ENCODE results near the gene PDS5B. TPM values are rescaled to one million over a fixed set of nuclear protein-coding genes. Genes with fewer than 3 reads are reported as not detected.

The PDS5B gene
- total RNA-seq, 1 experiment from 2014 or later: 18.0 TPM

DNA sequence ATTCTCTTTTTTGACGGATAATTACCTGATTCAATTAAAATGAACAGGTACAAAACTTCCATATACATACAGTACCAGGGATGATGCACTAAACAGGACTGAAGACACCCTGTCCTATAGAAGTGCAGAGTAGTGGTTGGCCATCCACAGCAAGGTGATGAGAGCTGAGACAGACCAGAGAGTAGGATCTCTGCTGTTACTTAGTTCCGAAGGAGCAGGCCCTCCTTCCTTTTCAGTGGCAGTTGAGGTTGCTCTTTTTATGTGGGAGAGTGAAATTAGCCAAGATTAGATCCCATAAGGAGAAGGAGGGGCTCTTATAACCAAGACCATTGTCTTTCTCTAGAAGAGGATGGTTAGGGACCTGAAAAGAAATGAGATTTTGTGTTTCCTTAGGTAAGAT is 4.0 kb downstream of the PDS5B start:
- no peak for DNase-seq (ENCODE audit: low spot score)

DNA sequence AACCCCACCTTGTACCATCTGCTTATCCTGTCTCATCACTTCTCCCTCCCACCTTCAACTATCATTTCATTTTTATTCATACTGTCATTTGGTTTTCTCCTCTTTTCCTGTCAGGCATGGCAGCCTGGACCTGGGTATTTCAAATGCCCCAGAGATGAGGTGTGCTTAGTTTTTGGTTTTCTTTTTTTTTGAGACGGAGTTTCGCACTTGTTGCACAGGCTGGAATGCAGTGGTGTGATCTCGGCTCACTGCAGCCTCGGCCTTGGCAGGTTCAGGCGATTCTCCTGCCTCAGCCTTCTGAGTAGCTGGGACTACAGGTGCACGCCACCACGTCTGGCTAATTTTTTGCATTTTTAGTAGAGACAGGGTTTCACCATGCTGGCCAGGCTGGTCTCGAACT is 5.8 kb downstream of the PDS5B start:
- no peak for DNase-seq (ENCODE audit: low spot score)

DNA sequence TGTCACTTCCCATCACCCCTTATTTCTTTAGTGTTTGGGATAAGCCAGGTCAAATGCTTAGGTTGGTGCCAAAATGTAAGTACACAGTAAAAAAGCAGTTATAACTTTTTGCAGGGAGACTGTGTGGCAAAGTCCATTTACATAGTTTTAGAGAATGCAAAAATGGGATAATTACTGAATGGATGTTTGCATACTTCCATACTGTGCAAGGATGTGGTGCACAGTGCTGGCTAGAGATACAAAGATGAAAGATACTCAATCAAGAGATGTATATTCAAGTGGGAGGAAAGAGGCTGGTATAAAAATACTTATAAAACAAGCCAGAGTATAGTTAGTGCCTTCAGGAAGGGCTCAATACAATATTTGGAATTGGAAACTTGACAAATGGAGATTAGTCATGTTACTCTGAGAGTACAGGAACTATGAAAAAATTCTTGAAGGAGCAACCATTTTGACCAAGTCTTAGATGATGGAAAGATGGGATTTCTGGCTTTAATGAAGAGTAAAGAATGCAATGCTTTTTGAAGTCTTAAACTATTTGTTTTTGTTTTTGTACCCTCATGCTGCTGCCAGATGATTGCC is 8.0 kb downstream of the PDS5B start:
- no peak for DNase-seq (ENCODE audit: low spot score)

DNA sequence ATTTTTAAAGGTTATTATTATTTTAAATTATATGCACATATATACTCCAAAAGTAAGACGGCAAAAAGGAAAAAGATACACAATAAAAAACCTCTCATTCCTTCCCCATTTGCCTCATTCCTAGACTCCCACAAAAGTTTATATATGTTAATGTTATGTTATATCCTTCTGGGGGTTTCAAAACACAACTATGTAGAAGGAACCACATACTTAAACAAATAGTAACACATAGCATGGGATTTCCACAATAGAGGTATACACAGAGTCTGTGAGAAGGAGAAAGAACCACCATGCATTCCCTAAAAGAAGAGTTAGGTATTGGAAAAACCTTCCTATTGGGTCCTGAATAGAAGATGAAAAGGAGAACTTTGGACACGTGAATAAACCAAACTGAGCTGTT is 9.1 kb downstream of the PDS5B start:
- DNase-seq (ENCODE audit: low spot score): no peak

DNA sequence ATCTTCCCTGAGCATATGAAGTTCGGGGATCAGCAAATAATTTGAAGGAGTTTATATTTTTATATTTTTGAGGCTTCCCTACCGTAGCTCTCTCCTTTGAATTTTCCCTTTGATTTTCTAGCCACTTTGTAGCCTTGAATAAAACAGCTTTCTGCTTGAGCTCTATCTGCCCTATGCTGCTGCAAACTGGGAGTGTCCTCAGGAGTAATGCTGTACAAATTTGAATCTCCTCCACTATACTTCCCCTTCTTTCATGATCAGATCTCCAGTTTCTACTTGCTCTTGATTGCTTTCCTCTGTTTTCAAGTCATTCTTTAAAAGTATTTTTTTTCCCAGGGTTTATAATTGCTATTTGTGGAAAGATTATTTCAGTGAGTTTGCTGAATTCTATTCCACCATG is 14.6 kb downstream of the PDS5B start:
- DNase-seq (ENCODE audit: low spot score): no peak

DNA sequence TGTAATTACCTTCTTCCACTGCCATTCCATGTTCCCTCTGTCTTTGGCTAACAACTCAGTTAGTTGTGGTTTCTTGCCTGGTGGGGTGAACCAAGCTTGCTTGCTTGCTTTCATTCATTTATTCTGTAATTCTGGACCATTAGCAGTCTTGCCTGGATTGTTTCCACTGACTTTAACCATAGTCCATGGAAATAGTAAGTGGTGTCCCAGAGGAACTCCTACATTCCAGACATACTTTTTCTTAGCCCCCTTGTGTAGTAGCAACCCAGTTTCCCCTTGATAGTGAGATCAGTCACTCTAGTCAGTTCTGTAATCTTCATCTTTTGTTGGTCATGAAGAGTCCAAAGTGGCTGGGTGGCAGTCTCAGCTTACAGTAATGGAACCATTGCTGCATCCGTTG is 23.2 kb downstream of the PDS5B start:
- DNase-seq (ENCODE audit: low spot score): no peak

DNA sequence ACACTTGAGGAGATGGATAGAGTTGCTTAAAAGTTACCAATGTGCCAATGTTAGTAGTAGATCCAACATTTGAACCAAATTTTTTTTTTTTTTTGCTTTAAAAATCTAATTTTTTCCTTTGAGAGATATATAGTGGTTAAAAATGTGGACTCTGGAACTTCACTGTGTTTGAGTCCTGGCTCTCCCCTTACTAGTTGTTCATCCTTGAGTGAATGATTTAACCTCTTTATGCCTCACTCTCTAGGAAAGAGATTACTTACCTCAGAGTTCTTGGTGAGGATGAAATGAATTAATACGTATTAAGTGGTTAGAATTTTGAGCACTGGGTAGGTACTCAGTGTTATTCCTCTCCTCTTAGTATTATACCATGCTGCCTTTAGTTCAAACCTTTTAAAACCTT is 24.3 kb downstream of the PDS5B start:
- no peak for DNase-seq (ENCODE audit: low spot score)

DNA sequence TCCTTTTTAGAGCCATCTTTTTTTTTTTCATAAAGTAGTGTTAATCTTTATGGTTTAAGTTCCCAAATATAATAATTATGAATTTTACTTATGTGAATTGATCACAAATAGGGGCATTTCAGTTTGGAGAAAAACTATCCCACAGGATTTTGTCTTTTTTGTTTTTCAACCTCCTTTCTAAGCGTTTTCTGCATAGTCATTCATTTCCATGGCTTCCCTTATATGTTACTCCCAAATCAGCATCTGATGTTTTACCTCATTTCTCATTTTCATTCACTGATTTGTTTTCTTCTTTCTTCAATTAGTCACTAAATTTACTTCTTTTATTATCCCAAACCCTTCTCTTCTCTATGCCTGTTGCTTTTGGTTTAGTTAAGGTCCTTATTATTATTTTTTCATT is 24.7 kb downstream of the PDS5B start:
- no peak for DNase-seq (ENCODE audit: low spot score)

DNA sequence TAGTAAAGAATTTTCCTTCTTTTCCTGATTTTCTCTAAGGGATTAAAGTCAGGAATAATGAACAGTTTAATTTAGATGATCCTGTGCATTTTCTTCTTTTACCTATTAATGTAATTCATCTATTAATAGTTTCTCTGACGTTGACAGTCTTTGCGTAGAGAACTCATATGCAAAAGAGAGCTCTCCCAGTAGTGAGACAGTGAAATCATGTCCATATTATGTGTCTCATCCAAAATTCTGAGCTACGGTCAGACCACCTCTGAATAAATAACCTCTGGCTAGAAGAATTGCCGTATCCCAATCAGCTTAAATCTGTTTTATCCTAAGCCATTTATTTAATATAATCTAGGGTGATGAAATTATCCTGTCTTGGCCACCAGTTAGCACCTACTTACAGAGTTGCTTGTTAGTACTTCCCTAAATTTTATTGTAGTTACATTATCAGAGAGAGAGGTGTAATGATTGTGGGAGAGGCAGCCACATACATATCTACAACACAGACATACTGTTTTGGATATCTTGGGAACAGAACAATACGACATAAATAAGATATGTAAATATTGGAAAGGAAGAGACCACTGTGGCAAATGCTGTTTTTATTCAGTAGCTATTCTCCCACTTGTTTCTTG is 30.7 kb downstream of the PDS5B start:
- DNase-seq (ENCODE audit: low spot score): no peak

DNA sequence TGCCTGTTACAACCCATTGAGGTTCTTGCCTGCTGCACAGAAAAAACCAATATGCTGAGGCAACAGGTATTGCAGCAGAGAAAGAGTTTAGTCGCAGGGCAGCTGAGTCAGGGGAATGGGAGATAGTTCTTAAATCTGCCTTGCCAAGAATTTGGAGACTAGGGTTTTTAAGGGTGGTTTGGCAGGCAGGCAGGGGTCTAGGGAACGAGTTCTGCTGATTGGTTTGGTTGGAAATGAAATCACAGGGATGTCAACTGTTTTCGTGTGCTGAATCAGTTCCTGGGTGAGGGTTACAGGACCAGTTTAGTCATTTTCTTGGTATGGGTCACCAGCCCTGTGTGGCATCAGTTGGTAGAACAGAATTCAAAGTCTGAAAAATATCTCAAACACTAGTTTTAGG is 36.6 kb downstream of the PDS5B start:
- DNase-seq (ENCODE audit: low spot score): no peak

DNA sequence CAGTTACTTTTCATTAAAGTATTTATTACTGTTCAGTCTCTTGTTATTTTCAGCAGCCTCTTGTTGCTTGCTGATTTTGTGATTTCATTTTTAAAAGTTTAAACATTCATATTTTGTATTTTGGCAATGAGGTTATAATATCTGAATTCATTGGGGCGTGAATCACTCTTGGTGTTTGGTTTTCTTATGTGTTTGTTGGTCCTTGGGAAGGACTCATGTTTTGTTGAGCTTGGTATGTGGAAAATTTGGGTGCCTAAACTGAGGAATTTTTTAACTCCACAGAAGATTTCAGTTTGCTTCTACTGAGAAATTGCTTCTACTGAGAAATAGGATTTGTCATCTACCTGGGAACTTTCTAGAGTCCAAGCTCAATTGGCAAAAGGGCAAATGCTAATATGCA is 38.2 kb downstream of the PDS5B start:
- DNase-seq (ENCODE audit: low spot score): no peak

DNA sequence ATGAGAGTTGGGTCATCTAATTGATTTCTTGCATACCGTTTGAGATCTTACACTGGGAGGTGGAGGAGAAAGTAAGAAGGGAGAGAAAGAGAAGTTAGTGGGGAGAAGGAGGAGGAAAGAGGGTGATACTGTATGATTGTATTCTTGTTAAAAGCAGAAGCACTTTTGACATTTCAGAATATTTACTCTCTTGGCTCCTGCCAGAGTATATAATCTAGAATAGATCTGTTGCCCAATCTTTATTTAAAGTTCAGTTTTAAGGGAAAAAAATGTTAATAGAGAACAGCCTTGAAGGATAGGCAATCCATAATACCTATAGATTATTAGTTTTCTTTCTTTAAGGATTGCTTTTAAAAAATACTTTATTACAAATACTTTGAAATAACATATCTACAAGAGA is 41.5 kb downstream of the PDS5B start:
- no peak for DNase-seq (ENCODE audit: low spot score)

DNA sequence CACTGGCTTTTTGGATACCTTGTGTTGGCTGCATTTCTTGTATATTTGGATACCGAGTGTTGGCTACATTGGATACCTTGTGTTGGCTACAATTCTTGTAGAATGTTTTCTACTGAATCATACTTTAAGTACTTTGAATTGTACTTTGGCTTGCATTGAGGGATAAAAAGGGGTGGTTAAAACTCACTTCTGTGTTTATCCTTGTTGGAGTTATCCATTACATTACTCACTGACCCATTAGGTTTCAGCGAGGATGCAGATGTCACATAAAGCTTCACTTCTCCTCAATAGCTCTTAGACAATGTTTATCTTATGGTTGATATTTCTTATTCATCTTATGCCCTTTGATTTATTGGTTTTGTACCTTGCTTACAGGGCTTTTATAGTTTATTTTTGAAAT is 43.1 kb downstream of the PDS5B start:
- DNase-seq (ENCODE audit: low spot score): no peak

DNA sequence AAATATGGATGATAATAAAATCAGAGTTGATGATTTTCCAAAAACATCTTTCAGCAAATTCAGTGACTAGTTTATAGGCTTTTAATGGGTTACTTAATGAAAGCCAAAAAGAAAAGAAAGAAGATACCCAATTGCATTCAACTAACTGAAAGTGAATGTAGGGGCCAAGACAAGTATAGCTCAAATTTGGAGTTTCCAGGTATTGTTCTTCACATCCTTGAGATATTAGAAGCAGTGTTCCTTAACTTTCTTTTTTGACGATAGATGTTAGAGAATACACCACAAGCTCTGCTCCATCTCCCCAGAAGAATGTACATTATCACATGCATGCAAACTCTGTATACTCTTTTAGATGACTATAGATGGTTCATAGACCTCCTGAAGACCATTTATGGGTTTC is 43.6 kb downstream of the PDS5B start:
- DNase-seq (ENCODE audit: low spot score): no peak

DNA sequence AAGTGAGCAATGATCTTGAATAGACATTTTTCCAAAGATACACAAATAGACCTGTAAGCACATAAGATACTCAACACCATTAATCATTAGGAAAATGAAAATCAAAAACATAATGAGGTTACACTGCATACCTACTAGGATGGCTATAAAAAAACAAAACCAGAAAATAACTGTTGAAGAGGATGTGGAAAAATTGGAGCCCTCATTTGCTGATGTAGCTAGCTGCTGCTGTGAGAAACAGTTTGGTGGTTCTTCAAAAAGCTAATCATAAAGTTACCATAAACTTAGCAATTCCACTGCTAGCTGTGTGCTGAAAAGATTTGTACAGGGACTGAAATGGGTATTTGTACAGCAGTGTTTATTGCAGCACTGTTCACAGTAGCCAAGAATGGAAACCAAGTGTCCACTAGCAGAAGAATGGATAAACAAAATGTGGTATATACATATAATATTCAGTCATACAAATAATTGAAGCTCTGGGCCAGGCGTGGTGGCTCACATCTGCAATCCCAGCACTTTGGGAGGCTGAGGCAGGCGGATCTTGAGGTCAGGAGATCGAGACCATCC is 46.2 kb downstream of the PDS5B start:
- DNase-seq (ENCODE audit: low spot score): no peak

DNA sequence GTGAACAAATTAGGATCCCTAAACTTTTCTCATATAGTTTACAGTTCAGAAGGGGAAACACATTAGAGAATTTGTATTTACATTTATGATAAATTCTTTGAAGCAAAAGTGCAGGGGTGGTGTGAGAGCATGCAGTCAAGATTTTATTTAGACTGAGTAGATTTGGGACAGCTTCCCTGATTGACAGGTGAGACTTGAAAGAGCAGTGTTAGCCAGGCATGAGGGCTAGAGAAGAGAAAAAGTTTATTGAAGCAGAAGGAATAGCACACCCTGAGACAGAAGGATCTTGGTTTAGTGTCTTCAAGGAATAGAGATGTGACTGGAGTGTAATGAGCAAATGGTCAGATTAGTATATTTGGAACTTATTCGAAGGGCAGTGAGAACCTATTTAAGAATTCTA is 50.5 kb downstream of the PDS5B start:
- DNase-seq (ENCODE audit: low spot score): no peak

DNA sequence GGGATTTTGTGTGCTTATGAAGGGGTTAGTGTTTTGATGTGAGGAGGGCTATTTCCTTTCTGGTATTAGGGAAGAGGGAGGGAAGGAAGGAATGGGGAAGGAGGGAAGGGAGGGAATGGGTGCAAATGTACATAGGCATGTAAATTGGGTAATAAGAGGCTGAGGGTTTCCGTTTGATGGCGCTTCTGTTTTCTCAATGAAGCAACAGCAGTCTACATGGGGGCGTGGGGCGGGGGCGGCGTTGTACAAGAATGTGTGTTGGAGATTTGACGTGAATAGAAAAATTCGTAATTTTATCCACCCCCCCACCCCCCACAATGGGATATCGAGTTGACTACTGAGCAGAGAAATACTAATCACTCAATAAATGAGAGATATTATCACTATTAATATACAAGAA is 52.5 kb downstream of the PDS5B start:
- no peak for DNase-seq (ENCODE audit: low spot score)

DNA sequence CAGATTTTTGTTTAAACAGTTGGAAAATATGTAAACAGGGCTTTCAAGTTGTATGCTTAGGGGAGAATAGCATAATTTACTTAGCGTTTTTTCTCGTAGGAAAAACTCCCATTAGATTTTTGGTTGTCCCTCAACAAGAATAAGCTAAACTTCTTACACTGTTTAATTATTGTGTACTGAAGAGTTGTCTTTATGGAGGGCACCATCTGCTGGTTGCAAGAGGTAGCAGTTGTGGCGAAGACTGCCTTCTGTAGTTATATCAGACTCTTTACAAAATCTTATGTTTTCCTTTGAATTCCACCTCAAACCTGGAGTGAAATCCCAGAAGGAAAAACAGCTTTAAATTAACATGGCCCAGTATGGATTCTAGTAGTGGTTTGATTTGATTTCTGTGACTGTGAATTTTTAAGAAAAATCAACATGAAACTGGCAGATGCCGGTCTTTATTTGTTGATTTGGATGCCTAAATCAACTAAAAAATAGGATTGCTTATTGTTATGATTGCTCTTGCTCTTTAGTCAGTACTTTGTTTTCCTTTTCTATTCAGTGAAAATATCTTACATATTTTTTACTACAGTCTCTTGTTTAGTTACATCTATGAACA is 53.4 kb downstream of the PDS5B start:
- DNase-seq (ENCODE audit: low spot score): peak; percentile 36

DNA sequence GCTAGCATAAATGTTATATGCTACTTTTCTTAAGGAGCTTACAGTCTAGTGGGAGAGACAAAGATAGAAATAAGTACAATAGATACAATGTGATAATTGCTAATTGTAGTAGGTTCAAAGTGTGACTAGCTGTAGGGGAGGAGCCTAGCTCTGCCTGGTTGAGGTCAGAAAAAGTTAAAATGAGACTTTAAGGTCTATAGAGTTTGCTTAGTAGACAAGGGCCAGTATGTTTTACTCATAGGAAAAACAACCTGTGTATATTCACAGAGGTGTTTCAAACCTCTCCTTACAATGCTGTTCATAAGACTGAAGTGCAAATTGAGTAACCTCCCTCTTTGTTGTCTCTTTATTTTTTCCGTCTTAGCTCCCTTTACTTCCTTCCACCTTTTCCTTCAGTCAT is 56.1 kb downstream of the PDS5B start:
- no peak for DNase-seq (ENCODE audit: low spot score)

DNA sequence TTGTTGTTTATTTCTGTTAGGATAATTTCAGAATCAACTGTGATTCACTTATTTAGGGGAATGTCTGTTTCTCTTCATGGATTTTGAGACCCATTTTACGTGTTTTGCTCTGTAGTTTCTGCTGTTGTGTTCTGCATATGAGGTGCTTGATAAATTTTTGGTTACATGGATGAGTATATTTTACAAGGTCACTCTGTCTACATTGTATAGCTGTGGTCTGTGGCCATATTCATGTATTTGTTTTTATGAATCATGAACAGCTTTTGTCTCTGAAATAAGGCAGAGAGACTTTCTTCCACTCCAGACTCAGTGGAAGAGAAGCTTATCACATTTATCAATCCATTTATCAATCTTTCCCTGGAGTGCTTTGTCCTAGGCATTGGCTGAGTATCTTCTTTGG is 56.6 kb downstream of the PDS5B start:
- no peak for DNase-seq (ENCODE audit: low spot score)

DNA sequence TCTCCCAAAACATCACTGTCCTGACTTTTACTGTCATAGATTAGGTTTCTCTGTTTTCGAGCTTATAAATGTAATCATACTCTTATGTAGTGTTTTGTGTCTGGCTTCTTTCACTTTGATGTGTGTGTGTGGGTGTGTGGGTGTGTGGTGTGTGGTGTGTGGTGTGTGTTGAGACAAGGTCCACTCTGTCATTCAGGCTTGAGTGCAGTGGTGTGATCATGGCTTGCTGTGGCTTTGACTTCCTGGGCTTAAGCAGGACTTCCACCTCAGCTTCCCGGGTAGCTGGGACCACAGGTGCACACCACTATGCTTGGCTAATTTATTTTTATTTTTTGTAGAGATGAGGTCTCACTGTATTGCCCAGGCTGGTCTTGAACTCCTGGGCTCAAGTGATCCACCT is 59.6 kb downstream of the PDS5B start:
- no peak for DNase-seq (ENCODE audit: low spot score)

DNA sequence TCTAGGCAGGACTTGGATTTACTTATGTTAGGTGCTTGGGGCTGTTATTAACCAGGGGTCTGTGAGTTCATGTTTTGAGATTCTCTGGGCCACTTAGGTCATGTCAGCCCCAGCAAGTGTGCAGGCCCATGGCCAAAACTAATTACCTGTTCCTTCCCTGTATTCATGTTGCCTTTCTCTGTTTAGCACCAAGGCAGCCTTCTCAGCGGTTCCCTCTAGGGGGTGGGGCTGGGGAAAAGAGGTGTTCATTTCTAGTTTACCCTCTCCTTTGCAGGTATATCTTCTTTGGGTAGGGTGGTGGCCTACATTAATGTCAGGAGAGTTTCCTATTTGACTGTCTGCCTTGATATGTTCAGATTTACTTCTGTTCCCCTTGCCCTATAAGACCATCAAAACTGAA is 61.7 kb downstream of the PDS5B start:
- DNase-seq (ENCODE audit: low spot score): no peak

DNA sequence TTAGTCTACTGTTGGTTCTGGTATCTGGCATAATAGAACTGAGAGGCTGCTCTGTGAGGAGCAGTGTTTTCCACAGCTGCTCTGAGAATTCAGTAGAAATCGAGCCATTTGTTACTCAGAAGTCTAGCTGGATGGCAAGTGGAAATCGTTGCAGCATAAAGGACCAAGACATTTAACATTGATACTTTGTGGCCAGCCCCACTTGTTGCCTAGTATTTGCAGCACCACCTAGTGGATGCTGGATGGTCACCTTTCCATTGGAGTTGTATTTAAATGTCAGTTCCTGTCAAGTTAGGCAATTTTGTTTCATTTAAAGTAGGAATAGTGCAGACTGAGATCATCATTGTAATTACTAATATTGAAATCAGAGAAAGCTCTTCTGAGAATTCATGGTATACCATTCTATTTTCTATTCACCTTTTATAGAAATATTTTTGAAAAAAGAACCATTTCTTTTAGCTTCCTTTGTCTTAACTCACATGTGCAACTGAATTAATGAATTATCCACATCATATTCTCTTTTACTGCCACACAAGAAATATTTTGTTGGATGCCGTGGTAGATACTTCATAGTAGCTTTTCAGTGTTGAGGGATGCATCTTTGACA is 64.6 kb downstream of the PDS5B start:
- DNase-seq (ENCODE audit: low spot score): peak; percentile 57
